ENCODE results near the gene TOR3A.
A peak's percentile ranks its signal among the peaks of the same experiment; 100 is the strongest.

Gene TOR3A

DNA sequence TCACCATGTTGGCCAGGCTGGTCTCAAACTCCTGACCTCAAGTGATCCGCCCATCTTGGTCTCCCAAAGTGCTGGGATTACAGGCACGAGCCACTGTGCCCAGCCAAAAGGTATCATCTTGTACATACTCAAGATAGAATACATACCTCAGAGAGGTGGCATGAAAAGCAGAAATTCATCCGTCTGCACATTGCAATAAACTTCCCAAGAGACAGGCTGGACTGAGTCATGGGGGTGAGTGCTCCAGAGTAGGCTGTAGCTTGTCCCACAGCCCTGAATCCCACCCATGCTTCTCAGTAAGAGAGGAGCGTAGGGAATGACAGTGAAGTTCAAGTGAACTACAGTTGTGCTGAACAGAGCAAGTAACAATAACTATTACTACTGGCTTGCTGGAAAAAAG is 19.7 kb downstream of the TOR3A start:
- no peak overlapping the region for H3K27ac ChIP-seq
- TF ChIP-seq, protein P1, sequence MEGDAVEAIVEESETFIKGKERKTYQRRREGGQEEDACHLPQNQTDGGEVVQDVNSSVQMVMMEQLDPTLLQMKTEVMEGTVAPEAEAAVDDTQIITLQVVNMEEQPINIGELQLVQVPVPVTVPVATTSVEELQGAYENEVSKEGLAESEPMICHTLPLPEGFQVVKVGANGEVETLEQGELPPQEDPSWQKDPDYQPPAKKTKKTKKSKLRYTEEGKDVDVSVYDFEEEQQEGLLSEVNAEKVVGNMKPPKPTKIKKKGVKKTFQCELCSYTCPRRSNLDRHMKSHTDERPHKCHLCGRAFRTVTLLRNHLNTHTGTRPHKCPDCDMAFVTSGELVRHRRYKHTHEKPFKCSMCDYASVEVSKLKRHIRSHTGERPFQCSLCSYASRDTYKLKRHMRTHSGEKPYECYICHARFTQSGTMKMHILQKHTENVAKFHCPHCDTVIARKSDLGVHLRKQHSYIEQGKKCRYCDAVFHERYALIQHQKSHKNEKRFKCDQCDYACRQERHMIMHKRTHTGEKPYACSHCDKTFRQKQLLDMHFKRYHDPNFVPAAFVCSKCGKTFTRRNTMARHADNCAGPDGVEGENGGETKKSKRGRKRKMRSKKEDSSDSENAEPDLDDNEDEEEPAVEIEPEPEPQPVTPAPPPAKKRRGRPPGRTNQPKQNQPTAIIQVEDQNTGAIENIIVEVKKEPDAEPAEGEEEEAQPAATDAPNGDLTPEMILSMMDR (conservative IDR thresholded peaks at IDR 0.05), result no peak

DNA sequence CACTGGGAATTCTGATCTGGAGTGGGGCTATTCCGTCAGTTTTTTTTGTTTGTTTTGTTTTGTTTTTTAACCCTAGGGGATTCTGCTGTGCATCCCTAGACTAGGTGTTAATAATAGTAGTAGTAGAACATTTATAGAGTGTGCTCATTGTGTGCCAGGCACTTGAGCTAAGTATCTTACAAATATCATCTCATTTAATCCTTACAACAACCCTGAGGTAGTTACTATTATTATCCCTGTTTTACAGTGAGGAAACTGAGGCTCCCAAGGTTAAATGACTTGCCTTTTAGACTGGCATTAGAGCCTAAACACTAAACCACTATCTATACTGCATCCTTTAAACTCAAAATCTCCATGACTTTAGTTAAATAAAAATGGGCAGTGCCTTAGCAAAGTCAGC is 22.1 kb downstream of the TOR3A start:
- TF ChIP-seq, protein P1 (conservative IDR thresholded peaks at IDR 0.05), result no peak
- H3K27ac ChIP-seq, result no peak overlapping the region

DNA sequence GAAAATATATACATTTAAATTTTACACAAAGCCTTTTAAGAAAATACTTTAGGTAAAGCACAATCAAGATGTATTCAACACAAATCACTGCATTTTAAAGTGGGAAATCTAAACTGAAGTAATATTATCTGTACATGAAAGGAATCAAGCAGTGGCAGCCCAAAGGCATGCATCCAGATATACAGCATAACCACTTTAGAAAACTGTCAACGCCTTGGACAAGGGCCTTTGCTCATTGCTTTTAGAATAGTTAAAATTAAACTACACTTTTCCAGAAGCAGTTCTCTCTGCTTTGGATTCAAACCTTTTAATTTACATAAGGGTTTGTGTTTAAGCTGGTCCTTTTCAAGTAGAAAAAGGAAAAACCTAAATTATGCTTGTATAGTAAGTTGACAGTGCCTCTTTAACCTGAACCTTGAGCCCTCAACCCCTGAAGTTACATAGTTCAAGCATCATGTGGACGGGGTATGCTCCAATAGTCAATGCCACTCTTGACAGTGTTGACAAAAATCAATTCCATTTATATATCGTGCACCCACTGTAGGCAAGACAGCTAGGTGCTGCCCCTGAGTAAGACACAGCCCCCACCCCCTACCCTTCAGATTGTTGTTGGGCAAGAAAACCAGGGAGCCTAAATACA is 22.9 kb downstream of the TOR3A start:
- H3K27ac ChIP-seq, result no peak overlapping the region

DNA sequence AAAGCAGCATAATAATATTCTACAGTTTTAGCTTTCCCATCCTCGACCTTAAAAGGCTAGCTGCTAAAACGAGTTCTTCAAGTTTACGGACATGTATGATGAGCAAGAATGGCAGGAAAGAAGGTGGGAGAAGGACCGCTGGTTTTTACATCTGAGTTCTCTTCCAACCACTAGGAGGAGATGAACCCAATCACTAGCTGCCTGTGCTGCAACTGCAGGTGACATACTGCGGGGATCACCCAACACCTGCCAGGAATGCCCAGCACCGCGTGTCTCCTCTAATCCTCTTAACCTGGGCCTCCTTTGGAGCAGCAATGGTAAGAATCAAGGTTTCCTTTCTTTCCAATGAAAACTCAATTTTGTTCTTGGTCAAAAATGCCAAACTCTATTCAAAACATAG is 23.5 kb downstream of the TOR3A start:
- no peak overlapping the region for H3K27ac ChIP-seq
- TF ChIP-seq, protein P1 (conservative IDR thresholded peaks at IDR 0.05), result peak; percentile 54

More for the DNA sequence above, 22.9 kb downstream of the TOR3A start:
- TF ChIP-seq, protein P1 (conservative IDR thresholded peaks at IDR 0.05), result no peak

DNA sequence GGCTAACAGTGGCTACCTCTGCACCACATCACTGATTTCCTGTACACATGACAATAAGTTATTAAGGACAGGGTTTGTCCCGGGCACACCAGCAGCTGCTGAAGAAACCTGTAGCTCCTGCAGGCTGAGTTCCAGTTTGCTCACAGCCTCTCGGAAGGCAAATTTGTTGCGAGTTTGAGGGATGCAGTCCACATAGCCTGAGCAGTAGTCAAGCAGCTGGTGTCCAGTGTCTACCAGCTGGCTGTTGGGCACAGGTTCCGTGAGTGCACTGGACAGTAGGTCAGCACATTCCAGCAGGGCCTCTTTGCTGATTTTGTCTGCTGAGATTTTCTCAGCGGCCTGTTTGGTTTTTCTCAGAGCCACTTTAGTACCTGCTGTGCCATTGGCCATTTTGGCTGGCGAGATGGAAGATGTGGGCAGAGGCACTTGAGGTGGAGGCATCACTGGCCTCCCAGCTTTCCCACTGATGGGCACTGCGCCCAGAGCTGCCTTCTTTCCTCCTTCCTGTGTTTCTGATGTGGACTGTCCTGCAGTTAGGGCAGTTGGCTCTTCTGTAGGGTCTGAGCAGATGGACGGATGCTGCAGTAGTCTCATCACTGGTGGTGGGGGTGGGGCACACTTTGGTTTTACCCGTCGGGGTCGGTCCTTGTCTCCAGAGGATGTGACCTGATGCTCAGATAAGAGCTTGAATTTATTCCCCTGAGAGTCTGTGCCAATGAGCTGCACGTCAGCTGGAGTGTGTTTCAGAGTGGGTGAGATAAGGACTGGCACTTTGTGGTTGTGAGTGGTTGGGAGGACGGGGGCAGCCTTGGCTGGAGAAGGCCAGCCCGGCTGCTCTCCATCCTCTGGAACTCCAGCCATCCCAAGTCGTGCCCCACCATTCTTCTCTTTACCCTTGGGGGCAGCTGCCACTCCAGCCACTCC is 26.1 kb downstream of the TOR3A start:
- no peak overlapping the region for H3K27ac ChIP-seq

DNA sequence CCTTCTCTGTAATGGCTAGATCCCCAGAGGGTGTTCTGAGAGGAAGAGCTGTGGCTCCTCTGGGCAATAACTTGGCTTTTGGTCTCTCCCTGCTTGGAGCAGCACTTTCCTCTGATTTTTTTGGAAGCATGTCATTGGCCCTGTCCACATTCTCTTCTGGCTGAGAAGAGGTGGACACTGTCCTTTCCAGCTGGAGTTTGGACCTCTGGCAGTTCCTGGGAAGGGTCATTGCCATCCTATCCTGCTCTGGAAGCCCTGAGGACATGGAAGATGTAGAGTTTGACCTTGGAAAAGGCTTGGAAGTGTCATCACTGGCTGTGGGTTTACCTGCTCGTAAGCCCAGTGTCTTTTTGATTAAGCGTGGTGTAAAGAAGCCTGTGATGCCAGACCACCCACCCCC is 26.8 kb downstream of the TOR3A start:
- H3K27ac ChIP-seq, result no peak overlapping the region

More for the DNA sequence above, 26.1 kb downstream of the TOR3A start:
- TF ChIP-seq, protein P1 (conservative IDR thresholded peaks at IDR 0.05), result no peak

DNA sequence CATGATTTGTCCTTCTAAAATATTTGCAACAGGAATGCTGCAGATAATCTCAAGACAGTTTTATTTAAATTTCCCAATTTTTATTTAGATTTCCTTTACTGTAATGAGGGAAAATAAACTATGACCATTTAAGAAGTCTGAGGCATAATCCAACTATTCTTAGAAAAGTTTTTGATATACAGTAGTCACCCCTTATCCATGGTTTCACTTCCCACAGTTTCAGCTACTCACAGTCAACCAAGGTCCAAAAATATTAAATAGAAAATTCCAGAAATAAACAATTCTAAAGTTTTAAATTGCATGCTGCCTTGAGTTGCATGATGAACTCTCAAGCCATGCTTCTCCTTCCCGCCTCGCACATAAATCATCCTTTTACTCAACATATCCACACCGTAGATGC is 33.3 kb downstream of the TOR3A start:
- TF ChIP-seq, protein P1 (conservative IDR thresholded peaks at IDR 0.05), result no peak
- H3K27ac ChIP-seq, result no peak overlapping the region

More for the DNA sequence above, 26.8 kb downstream of the TOR3A start:
- TF ChIP-seq, protein P1 (conservative IDR thresholded peaks at IDR 0.05), result no peak
